NCI-H2196 treated with DMSO at 0.1 percent for 48 hours (cell line): ENCODE measurements around the gene WFDC1.

Experiments used
- DNase-seq: peaks from one replicate; lab custom pipeline; 2025; ENCODE audit not compliant: unreplicated experiment; lab: John Stamatoyannopoulos, UW

WFDC1 gene

GRCh38 chr16:84271866-84272265 lies 22.8 kb upstream of the WFDC1 start:
- no peak for DNase-seq

- no peak for DNase-seq
These were observed 21.8 kb upstream of the WFDC1 start for GRCh38 chr16:84272740-84273320.

- DNase-seq = no peak
These were observed 20.2 kb upstream of the WFDC1 start for GRCh38 chr16:84274515-84274914.

- DNase-seq = no peak
These were observed 19.0 kb upstream of the WFDC1 start for GRCh38 chr16:84275585-84276151.

- DNase-seq = no peak
These were observed 17.3 kb upstream of the WFDC1 start for GRCh38 chr16:84277244-84277823.

- no peak for DNase-seq
These were observed 16.3 kb upstream of the WFDC1 start for GRCh38 chr16:84278333-84278732.

GRCh38 chr16:84278968-84279367 lies 15.7 kb upstream of the WFDC1 start:
- no peak for DNase-seq

GRCh38 chr16:84279881-84280280 lies 14.8 kb upstream of the WFDC1 start:
- no peak for DNase-seq

- no peak for DNase-seq
These were observed 13.6 kb upstream of the WFDC1 start for GRCh38 chr16:84281074-84281473.

- no peak for DNase-seq
These were observed 12.1 kb upstream of the WFDC1 start for GRCh38 chr16:84282533-84282932.

- DNase-seq = no peak
These were observed 11.1 kb upstream of the WFDC1 start for GRCh38 chr16:84283314-84284153.

GRCh38 chr16:84284154-84284722 lies 10.4 kb upstream of the WFDC1 start:
- DNase-seq = no peak

- DNase-seq = no peak
These were observed 8.0 kb upstream of the WFDC1 start for GRCh38 chr16:84286578-84287240.

- DNase-seq = no peak
These were observed 5.8 kb upstream of the WFDC1 start for GRCh38 chr16:84288902-84289301.

GRCh38 chr16:84291226-84291625 lies 3.5 kb upstream of the WFDC1 start:
- DNase-seq = no peak

- no peak for DNase-seq
These were observed 2.7 kb upstream of the WFDC1 start for GRCh38 chr16:84292011-84292410.

- no peak for DNase-seq
These were observed 1.3 kb upstream of the WFDC1 start for GRCh38 chr16:84293406-84293805.

GRCh38 chr16:84294117-84294516 lies 561 bp upstream of the WFDC1 start:
- no peak for DNase-seq

GRCh38 chr16:84295203-84295860 lies 654 bp downstream of the WFDC1 start:
- no peak for DNase-seq

- DNase-seq = no peak
These were observed 3.8 kb downstream of the WFDC1 start for GRCh38 chr16:84298376-84298899.
